SK-N-SH (cell line): ENCODE data around the gene WSCD1.

ENCODE experiments used
- CTCF ChIP-seq: fragments of 200-600 bp; sonication (generic); IDR thresholded peaks from 2 replicates; pipeline ENCODE4 v1.6.1; 2017; ENCODE audit warnings: antibody characterized with exemption, mild to moderate bottlenecking, moderate library complexity
- MXI1 ChIP-seq: IDR thresholded peaks from 2 replicates; pipeline ENCODE4 v1.6.1; 2012; ENCODE audit warnings: mild to moderate bottlenecking, low read depth, low read length, improper control_type of control experiment
- POLR2AphosphoS5 ChIP-seq: IDR thresholded peaks from 2 replicates; pipeline ENCODE4 v1.6.1; 2012; ENCODE audit warnings: low read depth, low read length
- RCOR1 ChIP-seq: fragments of 150-350 bp; IDR thresholded peaks from 2 replicates; pipeline ENCODE4 v1.6.1; 2017; ENCODE audit warnings: antibody characterized with exemption, low read length

- TF ChIP-seq MXI1 (no peak), POLR2AphosphoS5 (no peak), CTCF (no peak), RCOR1 (no peak)
Measured at GRCh38 chr17:6098823-6099180, 28.6 kb downstream of the WSCD1 start.
